22Rv1 (cell line): ENCODE measurements around the gene RAD51D.

Experiments
- ZFX ChIP-seq: fragments of 450-650 bp; IDR thresholded peaks from 2 replicates; pipeline ENCODE4 v1.6.1; 2017; ENCODE audit warnings: antibody characterized with exemption, borderline replicate concordance
- TF ChIP-seq, protein P1 (sequence below): fragments of 450-650 bp; IDR thresholded peaks from 2 replicates; pipeline ENCODE4 v1.5.1; 2017; ENCODE audit warnings: mild to moderate bottlenecking

DNA sequence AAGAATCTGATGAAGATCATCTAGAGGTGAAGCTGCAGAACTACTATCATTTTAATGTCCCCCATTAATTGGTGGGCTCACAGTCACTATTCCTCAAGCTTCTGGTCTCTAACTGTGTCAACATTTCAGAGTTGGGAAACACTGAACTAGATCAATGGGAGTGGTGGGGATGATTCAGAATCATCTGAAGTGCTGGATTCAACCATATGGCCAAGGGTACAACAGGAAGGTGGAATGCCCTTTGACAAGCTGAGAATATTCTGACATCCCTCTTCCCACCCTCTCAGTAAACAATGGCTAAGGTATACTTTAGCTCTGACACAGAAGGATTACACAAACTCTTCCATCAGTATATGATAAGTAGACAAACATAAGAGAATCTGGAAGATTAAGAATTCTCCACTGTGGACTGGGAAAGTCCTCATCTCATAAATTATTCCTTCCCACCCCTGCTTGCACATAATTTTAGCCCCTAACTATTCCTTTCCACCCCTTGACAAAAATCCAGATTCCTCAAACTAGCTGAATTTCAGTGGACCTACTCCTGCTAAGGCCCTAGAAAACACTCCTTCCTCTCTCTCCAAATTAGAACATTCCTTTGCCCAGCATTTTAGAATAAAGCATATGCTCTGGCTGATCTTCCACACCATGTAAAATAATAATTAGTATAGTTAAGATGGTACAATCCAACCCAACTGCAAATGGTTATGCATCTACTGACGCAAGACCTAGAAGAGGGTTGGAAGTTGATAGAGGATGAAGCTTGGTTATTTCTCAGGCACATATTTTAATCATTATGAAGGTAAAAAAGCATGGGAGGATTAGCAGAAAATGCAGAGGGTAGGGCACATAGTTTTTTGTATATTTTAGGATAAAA is 39.9 kb downstream of the RAD51D start:
- TF ChIP-seq, protein P1, sequence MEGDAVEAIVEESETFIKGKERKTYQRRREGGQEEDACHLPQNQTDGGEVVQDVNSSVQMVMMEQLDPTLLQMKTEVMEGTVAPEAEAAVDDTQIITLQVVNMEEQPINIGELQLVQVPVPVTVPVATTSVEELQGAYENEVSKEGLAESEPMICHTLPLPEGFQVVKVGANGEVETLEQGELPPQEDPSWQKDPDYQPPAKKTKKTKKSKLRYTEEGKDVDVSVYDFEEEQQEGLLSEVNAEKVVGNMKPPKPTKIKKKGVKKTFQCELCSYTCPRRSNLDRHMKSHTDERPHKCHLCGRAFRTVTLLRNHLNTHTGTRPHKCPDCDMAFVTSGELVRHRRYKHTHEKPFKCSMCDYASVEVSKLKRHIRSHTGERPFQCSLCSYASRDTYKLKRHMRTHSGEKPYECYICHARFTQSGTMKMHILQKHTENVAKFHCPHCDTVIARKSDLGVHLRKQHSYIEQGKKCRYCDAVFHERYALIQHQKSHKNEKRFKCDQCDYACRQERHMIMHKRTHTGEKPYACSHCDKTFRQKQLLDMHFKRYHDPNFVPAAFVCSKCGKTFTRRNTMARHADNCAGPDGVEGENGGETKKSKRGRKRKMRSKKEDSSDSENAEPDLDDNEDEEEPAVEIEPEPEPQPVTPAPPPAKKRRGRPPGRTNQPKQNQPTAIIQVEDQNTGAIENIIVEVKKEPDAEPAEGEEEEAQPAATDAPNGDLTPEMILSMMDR, result no peak
- no peak for TF ChIP-seq ZFX
